Loucy (cell line): ENCODE data around the gene CEP72.

Source experiments
- H2AFZ ChIP-seq: fragments of 200-600 bp; sonication (generic); 2 replicates; pipeline ENCODE4 v1.6.0; 2016; ENCODE audit warnings: antibody characterized with exemption, mild to moderate bottlenecking, low read length, moderate library complexity
- H3F3A ChIP-seq: fragments of 200-600 bp; 2 replicates; pipeline ENCODE4 v1.6.0; 2016; ENCODE audit warnings: antibody characterized with exemption, low read depth, mild to moderate bottlenecking
- H3K27me3 ChIP-seq: fragments of 200-600 bp; sonication (generic); 2 replicates; pipeline ENCODE4 v1.6.1; 2014; ENCODE audit warnings: low read length, mild to moderate bottlenecking; ENCODE audit not compliant: insufficient read depth, poor library complexity, severe bottlenecking
- H3K36me3 ChIP-seq: fragments of 200-600 bp; sonication (generic); 2 replicates; pipeline ENCODE4 v1.6.1; 2016; ENCODE audit warnings: low read length; ENCODE audit not compliant: insufficient read depth
- H3K4me1 ChIP-seq: fragments of 200-600 bp; sonication (generic); 2 replicates; pipeline ENCODE4 v1.5.1; 2014; ENCODE audit warnings: low read length, mild to moderate bottlenecking; ENCODE audit not compliant: insufficient read depth, poor library complexity, severe bottlenecking
- H3K4me2 ChIP-seq: fragments of 200-600 bp; sonication (generic); 2 replicates; pipeline ENCODE4 v1.6.0; 2014; ENCODE audit warnings: antibody characterized with exemption, low read length, low read depth, mild to moderate bottlenecking; ENCODE audit not compliant: poor library complexity, severe bottlenecking
- H3K4me3 ChIP-seq: fragments of 200-600 bp; sonication (generic); 2 replicates; pipeline ENCODE4 v1.5.1; 2014; ENCODE audit warnings: low read length, mild to moderate bottlenecking, mixed read lengths; ENCODE audit not compliant: poor library complexity, severe bottlenecking
- H3K79me2 ChIP-seq: fragments of 200-600 bp; sonication (generic); 2 replicates; pipeline ENCODE4 v1.6.1; 2014; ENCODE audit warnings: low read length; ENCODE audit not compliant: insufficient read depth
- H3K9ac ChIP-seq: fragments of 200-600 bp; sonication (generic); 2 replicates; pipeline ENCODE4 v1.6.0; 2014; ENCODE audit warnings: mild to moderate bottlenecking, low read depth, low read length, moderate library complexity; ENCODE audit not compliant: poor library complexity, severe bottlenecking
- H3K9me2 ChIP-seq: fragments of 200-600 bp; sonication (generic); replicated peaks from 2 replicates; pipeline ENCODE4 v1.6.1; 2016; ENCODE audit warnings: low read depth, low read length, mixed read lengths
- H3K9me3 ChIP-seq: fragments of 200-600 bp; sonication (generic); 2 replicates; pipeline ENCODE4 v1.6.1; 2014; ENCODE audit warnings: mild to moderate bottlenecking, antibody characterized with exemption, low read length, low read depth; ENCODE audit not compliant: insufficient read depth
- H4K20me1 ChIP-seq: fragments of 200-600 bp; sonication (generic); 2 replicates; pipeline ENCODE4 v1.6.0; 2014; ENCODE audit warnings: antibody characterized with exemption, low read length, mild to moderate bottlenecking; ENCODE audit not compliant: insufficient read depth, poor library complexity, severe bottlenecking
- EZH2phosphoT487 ChIP-seq: fragments of 200-600 bp; IDR thresholded peaks from 2 replicates; pipeline ENCODE4 v1.6.1; 2018; ENCODE audit warnings: antibody characterized with exemption, mild to moderate bottlenecking, moderate library complexity, borderline replicate concordance
- TF ChIP-seq, protein P1 (sequence below): fragments of 200-600 bp; sonication (generic); conservative IDR thresholded peaks from 2 replicates; pipeline ENCODE4 v1.5.1; 2014; ENCODE audit warnings: mild to moderate bottlenecking, antibody characterized with exemption, low read length

The CEP72 gene, protein sequence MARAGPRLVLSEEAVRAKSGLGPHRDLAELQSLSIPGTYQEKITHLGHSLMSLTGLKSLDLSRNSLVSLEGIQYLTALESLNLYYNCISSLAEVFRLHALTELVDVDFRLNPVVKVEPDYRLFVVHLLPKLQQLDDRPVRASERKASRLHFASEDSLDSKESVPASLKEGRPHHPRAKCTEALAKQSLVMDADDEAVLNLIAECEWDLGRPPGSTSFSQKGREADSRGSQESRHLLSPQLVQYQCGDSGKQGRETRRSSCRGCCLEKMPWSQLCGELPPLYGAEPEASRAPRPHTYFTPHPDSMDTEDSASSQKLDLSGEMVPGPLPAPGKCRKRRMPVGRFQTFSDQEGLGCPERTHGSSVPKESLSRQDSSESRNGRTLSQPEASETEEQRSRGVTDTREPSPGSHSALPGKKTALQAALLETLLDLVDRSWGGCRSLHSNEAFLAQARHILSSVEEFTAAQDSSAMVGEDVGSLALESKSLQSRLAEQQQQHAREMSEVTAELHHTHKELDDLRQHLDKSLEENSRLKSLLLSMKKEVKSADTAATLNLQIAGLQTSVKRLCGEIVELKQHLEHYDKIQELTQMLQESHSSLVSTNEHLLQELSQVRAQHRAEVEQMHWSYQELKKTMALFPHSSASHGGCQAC

DNA sequence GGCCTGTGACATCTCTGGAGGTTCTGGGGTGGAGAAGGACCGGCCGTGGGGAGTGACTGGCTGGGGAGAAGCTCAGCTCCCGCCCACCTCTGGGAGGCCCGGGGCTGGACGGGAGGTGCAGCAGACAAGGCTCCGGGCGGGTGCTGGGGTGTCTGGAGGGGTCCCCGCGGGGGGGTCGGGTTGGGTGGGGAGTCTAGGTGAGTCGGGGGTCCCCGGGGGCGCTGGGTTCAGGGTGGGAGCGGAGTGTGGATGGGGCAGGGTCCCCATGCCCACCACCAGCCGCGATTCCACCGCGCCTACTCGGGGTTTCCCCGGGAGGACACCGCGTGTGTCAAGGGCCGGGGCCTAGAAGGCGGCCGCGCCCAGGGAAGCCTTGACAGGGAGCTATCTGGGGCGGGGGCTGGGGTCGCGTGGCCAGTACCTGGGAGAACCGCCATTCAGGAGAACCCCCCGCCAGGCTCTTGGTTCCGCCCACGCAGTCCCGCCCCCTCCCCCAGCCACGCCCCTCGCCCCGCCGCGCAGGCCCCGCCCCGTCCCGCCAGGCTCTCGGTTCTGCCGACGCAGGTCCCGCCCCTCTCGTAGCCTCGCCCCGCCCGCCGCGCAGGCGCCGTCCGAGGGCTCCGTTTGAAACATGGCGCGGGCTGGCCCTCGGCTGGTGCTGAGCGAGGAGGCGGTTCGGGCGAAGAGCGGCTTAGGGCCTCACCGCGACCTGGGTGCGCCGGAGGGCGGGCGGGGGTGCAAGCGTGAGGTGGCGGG lies at the start of gene CEP72:
Gene CEP72 (plus strand): TSS at position 610 of the 756 bp plus-strand sequence. CDS start 22 bp downstream, at position 632.
- H2AFZ ChIP-seq, result peak within 1 kb of the TSS; percentile 96
- H3K9me3 ChIP-seq, result peaks cover 7% of the 10 kb centered on the region; the same call in 1 of the 2 replicates
- H3K4me2 ChIP-seq, result peak within 1 kb of the TSS; percentile 73
- TF ChIP-seq EZH2phosphoT487, result no peak
- TF ChIP-seq, protein P1, sequence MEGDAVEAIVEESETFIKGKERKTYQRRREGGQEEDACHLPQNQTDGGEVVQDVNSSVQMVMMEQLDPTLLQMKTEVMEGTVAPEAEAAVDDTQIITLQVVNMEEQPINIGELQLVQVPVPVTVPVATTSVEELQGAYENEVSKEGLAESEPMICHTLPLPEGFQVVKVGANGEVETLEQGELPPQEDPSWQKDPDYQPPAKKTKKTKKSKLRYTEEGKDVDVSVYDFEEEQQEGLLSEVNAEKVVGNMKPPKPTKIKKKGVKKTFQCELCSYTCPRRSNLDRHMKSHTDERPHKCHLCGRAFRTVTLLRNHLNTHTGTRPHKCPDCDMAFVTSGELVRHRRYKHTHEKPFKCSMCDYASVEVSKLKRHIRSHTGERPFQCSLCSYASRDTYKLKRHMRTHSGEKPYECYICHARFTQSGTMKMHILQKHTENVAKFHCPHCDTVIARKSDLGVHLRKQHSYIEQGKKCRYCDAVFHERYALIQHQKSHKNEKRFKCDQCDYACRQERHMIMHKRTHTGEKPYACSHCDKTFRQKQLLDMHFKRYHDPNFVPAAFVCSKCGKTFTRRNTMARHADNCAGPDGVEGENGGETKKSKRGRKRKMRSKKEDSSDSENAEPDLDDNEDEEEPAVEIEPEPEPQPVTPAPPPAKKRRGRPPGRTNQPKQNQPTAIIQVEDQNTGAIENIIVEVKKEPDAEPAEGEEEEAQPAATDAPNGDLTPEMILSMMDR, result no peak
- H3K36me3 ChIP-seq, result no peaks in the 10 kb centered on the region
- H3K27me3 ChIP-seq, result no peaks in the 10 kb centered on the region
- no peaks in the 10 kb centered on the region for H3K9me2 ChIP-seq
- H3K4me1 ChIP-seq, result peaks cover 23% of the 10 kb centered on the region
- H3K79me2 ChIP-seq, result peaks cover 46% of the 10 kb centered on the region
- peak within 1 kb of the TSS; percentile 79 for H3K4me3 ChIP-seq
- peak within 1 kb of the TSS; percentile 76 for H3K9ac ChIP-seq
- H4K20me1 ChIP-seq, result peaks cover 15% of the 10 kb centered on the region
- no peaks in the 10 kb centered on the region; the same call in 1 of the 2 replicates for H3F3A ChIP-seq

DNA sequence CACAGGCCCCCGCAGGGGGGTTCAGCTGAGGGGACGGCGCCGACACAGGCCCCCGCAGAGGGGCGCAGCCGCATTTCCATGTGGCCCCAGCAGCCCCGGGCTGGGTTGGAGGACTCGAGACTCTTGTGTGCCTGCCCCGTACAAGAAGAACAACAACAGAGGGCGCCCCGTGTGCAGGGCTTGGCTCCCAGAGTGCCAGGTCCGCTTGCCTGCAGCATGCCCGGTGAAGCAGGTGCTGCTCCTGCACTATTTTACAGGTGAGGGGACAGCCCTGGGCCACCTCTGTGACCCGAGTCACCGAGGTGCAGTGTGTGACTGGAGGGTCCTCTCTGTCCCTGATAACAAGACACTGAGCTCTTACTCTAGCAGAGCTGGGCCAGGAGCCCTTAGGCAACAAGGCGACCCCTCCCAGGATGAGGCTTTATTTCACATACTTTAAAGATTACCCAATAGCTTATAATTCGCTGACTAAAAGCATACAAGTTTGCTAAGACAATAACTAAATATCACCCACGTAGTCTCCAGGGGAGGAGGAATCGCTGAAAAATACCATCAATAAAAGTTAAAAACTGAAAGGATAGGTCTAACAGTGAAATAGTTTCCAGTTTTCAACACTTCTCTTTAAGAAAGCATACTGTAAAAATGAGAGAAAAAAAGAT lies 46.2 kb upstream of the CEP72 start:
- Histone ChIP-seq H2AFZ (no peak overlapping the region), H3K36me3 (no peaks in the 10 kb centered on the region), H3K4me1 (peaks cover 1% of the 10 kb centered on the region), H3K4me2 (no peak overlapping the region), H3K79me2 (no peaks in the 10 kb centered on the region), H4K20me1 (no peaks in the 10 kb centered on the region), H3K27me3 (no peaks in the 10 kb centered on the region), H3K9me2 (no peaks in the 10 kb centered on the region), H3K9me3 (no peaks in the 10 kb centered on the region), H3F3A (no peaks in the 10 kb centered on the region), H3K4me3 (no peak overlapping the region), H3K9ac (no peak overlapping the region)
- TF ChIP-seq EZH2phosphoT487, result no peak
- TF ChIP-seq, protein P1, result no peak

DNA sequence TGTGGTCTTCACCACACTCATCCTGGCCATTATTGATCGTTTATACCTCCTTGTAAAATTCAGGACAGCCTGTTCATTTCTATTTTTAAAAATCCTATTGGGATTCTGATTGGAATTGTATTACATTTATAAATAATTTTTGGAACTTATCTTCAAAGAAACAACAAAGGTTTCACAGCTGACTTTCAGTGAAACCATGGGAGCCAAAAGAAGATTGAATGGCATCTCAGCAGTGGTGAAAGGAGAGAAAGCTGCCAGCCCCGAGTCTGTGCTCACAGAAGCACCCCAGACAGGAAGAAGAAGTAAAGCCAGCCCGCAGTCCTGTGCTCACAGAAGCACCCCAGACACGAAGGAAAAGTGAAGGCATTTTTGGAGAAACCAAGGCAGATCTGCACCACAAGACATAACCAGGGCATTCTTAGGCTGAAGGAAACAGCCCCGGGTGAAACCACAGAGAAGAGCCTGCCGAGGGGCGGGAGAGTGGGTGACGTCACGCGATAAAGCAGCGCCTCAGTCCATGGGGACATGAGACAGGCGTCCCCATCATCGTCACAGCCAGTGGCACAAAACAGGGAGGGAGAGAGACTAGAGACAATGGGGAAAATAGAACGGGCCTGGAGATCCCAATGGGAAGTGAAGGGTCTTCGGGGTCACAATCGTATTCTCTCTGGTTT lies 45.4 kb upstream of the CEP72 start:
- no peak overlapping the region for H3K9ac ChIP-seq
- no peak overlapping the region for H3K4me2 ChIP-seq

More for the DNA sequence above, 45.4 kb upstream of the CEP72 start:
- Histone ChIP-seq H3K36me3 (no peaks in the 10 kb centered on the region), H2AFZ (no peak overlapping the region), H3K4me1 (no peaks in the 10 kb centered on the region), H3K27me3 (no peaks in the 10 kb centered on the region), H3K9me2 (no peaks in the 10 kb centered on the region), H3F3A (no peaks in the 10 kb centered on the region), H3K4me3 (no peak overlapping the region), H3K9me3 (no peaks in the 10 kb centered on the region), H4K20me1 (no peaks in the 10 kb centered on the region), H3K79me2 (no peaks in the 10 kb centered on the region)
- TF ChIP-seq, protein P1, result no peak
- TF ChIP-seq EZH2phosphoT487, result no peak
